ENCODE data around the gene ADGRD2.

Gene ADGRD2

GRCh38 chr9:124514874-124515273 lies 64.6 kb downstream of the ADGRD2 start:
- Histone ChIP-seq H4K8ac (ENCODE audit: low read depth, low read length) (no peak overlapping the region), H2BK15ac (replicated peaks; ENCODE audit: low read depth) (no peak overlapping the region), H3K27ac (ENCODE audit: low read depth, low read length) (no peak overlapping the region), H2BK120ac (ENCODE audit: low read depth, low read length) (no peak overlapping the region), H3K56ac (ENCODE audit: low read length) (no peak overlapping the region), H3K9ac (ENCODE audit: low read length) (no peak overlapping the region), H3K4me3 (ENCODE audit: low read length) (no peak overlapping the region), H3K79me2 (ENCODE audit: control insufficient read depth, insufficient read depth, low read length) (no peaks in the 10 kb centered on the region), H3K18ac (ENCODE audit: low read length) (no peak overlapping the region), H3K4me1 (ENCODE audit: control insufficient read depth, low read depth, low read length) (no peaks in the 10 kb centered on the region), H3K79me1 (ENCODE audit: low read length) (no peaks in the 10 kb centered on the region), H4K5ac (ENCODE audit: low read length) (no peak overlapping the region), H2BK5ac (ENCODE audit: low read length) (no peak overlapping the region), H3K27me3 (ENCODE audit: insufficient read depth, low read length, poor library complexity) (no peaks in the 10 kb centered on the region), H3K4me2 (ENCODE audit: low read length) (no peak overlapping the region), H3K36me3 (ENCODE audit: control insufficient read depth, insufficient read depth, low read length) (peaks cover 2% of the 10 kb centered on the region), H3K4ac (ENCODE audit: low read depth, low read length) (no peak overlapping the region), H2AK5ac (ENCODE audit: low read length) (no peak overlapping the region), H3K23ac (ENCODE audit: low read length) (no peak overlapping the region)
- DNase-seq, result no peak
- no CpG with 5 or more reads among the region's 5 CpGs for whole genome bisulfite sequencing (ENCODE audit: extremely low coverage, insufficient coverage, low lambda C conversion rate)

GRCh38 chr9:124517600-124517999 lies 67.3 kb downstream of the ADGRD2 start:
- Histone ChIP-seq H3K36me3 (ENCODE audit: control insufficient read depth, insufficient read depth, low read length) (peaks cover 4% of the 10 kb centered on the region), H3K23ac (ENCODE audit: low read length) (no peak overlapping the region), H3K4me1 (ENCODE audit: control insufficient read depth, low read depth, low read length) (no peaks in the 10 kb centered on the region), H3K56ac (ENCODE audit: low read length) (no peak overlapping the region), H3K79me2 (ENCODE audit: control insufficient read depth, insufficient read depth, low read length) (no peaks in the 10 kb centered on the region), H3K4ac (ENCODE audit: low read depth, low read length) (no peak overlapping the region), H4K8ac (ENCODE audit: low read depth, low read length) (no peak overlapping the region), H3K9ac (ENCODE audit: low read length) (no peak overlapping the region), H2BK120ac (ENCODE audit: low read depth, low read length) (no peak overlapping the region), H3K4me2 (ENCODE audit: low read length) (no peak overlapping the region), H3K4me3 (ENCODE audit: low read length) (no peak overlapping the region), H3K27me3 (ENCODE audit: insufficient read depth, low read length, poor library complexity) (no peaks in the 10 kb centered on the region), H3K27ac (ENCODE audit: low read depth, low read length) (no peak overlapping the region), H3K18ac (ENCODE audit: low read length) (no peak overlapping the region), H3K79me1 (ENCODE audit: low read length) (no peaks in the 10 kb centered on the region), H2BK5ac (ENCODE audit: low read length) (no peak overlapping the region), H4K5ac (ENCODE audit: low read length) (no peak overlapping the region), H2AK5ac (ENCODE audit: low read length) (no peak overlapping the region), H2BK15ac (replicated peaks; ENCODE audit: low read depth) (no peak overlapping the region)
- WGBS (ENCODE audit: extremely low coverage, insufficient coverage, low lambda C conversion rate), result no CpG with 5 or more reads among the region's 5 CpGs
- DNase-seq, result peak; percentile 42

GRCh38 chr9:124518116-124518515 lies 67.9 kb downstream of the ADGRD2 start:
- Histone ChIP-seq H3K23ac (ENCODE audit: low read length) (no peak overlapping the region), H3K4me1 (ENCODE audit: control insufficient read depth, low read depth, low read length) (no peaks in the 10 kb centered on the region), H3K36me3 (ENCODE audit: control insufficient read depth, insufficient read depth, low read length) (peaks cover 4% of the 10 kb centered on the region), H2BK120ac (ENCODE audit: low read depth, low read length) (no peak overlapping the region), H3K4me2 (ENCODE audit: low read length) (no peak overlapping the region), H3K27me3 (ENCODE audit: insufficient read depth, low read length, poor library complexity) (no peaks in the 10 kb centered on the region), H3K27ac (ENCODE audit: low read depth, low read length) (no peak overlapping the region), H3K18ac (ENCODE audit: low read length) (no peak overlapping the region), H3K4me3 (ENCODE audit: low read length) (no peak overlapping the region), H3K9ac (ENCODE audit: low read length) (no peak overlapping the region), H3K4ac (ENCODE audit: low read depth, low read length) (no peak overlapping the region), H4K8ac (ENCODE audit: low read depth, low read length) (no peak overlapping the region), H2BK5ac (ENCODE audit: low read length) (no peak overlapping the region), H3K79me1 (ENCODE audit: low read length) (no peaks in the 10 kb centered on the region), H3K56ac (ENCODE audit: low read length) (no peak overlapping the region), H2BK15ac (replicated peaks; ENCODE audit: low read depth) (no peak overlapping the region), H2AK5ac (ENCODE audit: low read length) (no peak overlapping the region), H3K79me2 (ENCODE audit: control insufficient read depth, insufficient read depth, low read length) (no peaks in the 10 kb centered on the region), H4K5ac (ENCODE audit: low read length) (no peak overlapping the region)
- DNase-seq, result no peak
- WGBS (ENCODE audit: extremely low coverage, insufficient coverage, low lambda C conversion rate), result no CpG with 5 or more reads among the region's 7 CpGs

- H4K8ac ChIP-seq (ENCODE audit: low read depth, low read length), result no peak overlapping the region
- no peaks in the 10 kb centered on the region for H3K27me3 ChIP-seq (ENCODE audit: insufficient read depth, low read length, poor library complexity)
- no CpG with 5 or more reads among the region's 7 CpGs for WGBS (ENCODE audit: extremely low coverage, insufficient coverage, low lambda C conversion rate)
- no peak overlapping the region for H3K9ac ChIP-seq (ENCODE audit: low read length)
- H3K79me1 ChIP-seq (ENCODE audit: low read length), result no peaks in the 10 kb centered on the region
- H3K4me1 ChIP-seq (ENCODE audit: control insufficient read depth, low read depth, low read length), result no peaks in the 10 kb centered on the region
- H3K4me2 ChIP-seq (ENCODE audit: low read length), result no peak overlapping the region
- no peak overlapping the region for H2AK5ac ChIP-seq (ENCODE audit: low read length)
- no peak overlapping the region for H2BK15ac ChIP-seq (replicated peaks; ENCODE audit: low read depth)
- peaks cover 4% of the 10 kb centered on the region for H3K36me3 ChIP-seq (ENCODE audit: control insufficient read depth, insufficient read depth, low read length)
- H3K4ac ChIP-seq (ENCODE audit: low read depth, low read length), result no peak overlapping the region
- H3K23ac ChIP-seq (ENCODE audit: low read length), result no peak overlapping the region
- DNase-seq, result no peak
- no peaks in the 10 kb centered on the region for H3K79me2 ChIP-seq (ENCODE audit: control insufficient read depth, insufficient read depth, low read length)
- H3K56ac ChIP-seq (ENCODE audit: low read length), result no peak overlapping the region
- no peak overlapping the region for H3K4me3 ChIP-seq (ENCODE audit: low read length)
- no peak overlapping the region for H2BK5ac ChIP-seq (ENCODE audit: low read length)
- H2BK120ac ChIP-seq (ENCODE audit: low read depth, low read length), result no peak overlapping the region
- no peak overlapping the region for H3K27ac ChIP-seq (ENCODE audit: low read depth, low read length)
- no peak overlapping the region for H3K18ac ChIP-seq (ENCODE audit: low read length)
- H4K5ac ChIP-seq (ENCODE audit: low read length), result no peak overlapping the region
These were observed 70.0 kb downstream of the ADGRD2 start for GRCh38 chr9:124520206-124520596.

GRCh38 chr9:124521142-124521541 lies 70.9 kb downstream of the ADGRD2 start:
- H3K27ac ChIP-seq (ENCODE audit: low read depth, low read length), result no peak overlapping the region
- peaks cover 4% of the 10 kb centered on the region for H3K36me3 ChIP-seq (ENCODE audit: control insufficient read depth, insufficient read depth, low read length)
- no peaks in the 10 kb centered on the region for H3K79me2 ChIP-seq (ENCODE audit: control insufficient read depth, insufficient read depth, low read length)

More at GRCh38 chr9:124521142-124521541, 70.9 kb downstream of the ADGRD2 start:
- Histone ChIP-seq H3K4me2 (ENCODE audit: low read length) (no peak overlapping the region), H3K4me1 (ENCODE audit: control insufficient read depth, low read depth, low read length) (no peaks in the 10 kb centered on the region), H4K8ac (ENCODE audit: low read depth, low read length) (no peak overlapping the region), H4K5ac (ENCODE audit: low read length) (no peak overlapping the region), H3K9ac (ENCODE audit: low read length) (no peak overlapping the region), H3K27me3 (ENCODE audit: insufficient read depth, low read length, poor library complexity) (no peaks in the 10 kb centered on the region), H3K4ac (ENCODE audit: low read depth, low read length) (no peak overlapping the region), H3K23ac (ENCODE audit: low read length) (no peak overlapping the region), H2BK120ac (ENCODE audit: low read depth, low read length) (no peak overlapping the region), H3K18ac (ENCODE audit: low read length) (no peak overlapping the region), H3K79me1 (ENCODE audit: low read length) (no peaks in the 10 kb centered on the region), H2BK5ac (ENCODE audit: low read length) (no peak overlapping the region), H2AK5ac (ENCODE audit: low read length) (no peak overlapping the region), H3K56ac (ENCODE audit: low read length) (no peak overlapping the region), H3K4me3 (ENCODE audit: low read length) (no peak overlapping the region), H2BK15ac (replicated peaks; ENCODE audit: low read depth) (no peak overlapping the region)
- no peak for DNase-seq
- WGBS (ENCODE audit: extremely low coverage, insufficient coverage, low lambda C conversion rate), result no CpG with 5 or more reads among the region's 3 CpGs

Data from mesendoderm (in vitro differentiated cells).